SU-DHL-6 (cell line): ENCODE results near the gene ACP2.

Experiments used
- CTCF ChIP-seq: fragments of 200-600 bp; sonication (generic); IDR thresholded peaks from one replicate; pipeline ENCODE4 v1.5.1; 2017; ENCODE audit warnings: antibody characterized with exemption, mild to moderate bottlenecking, low read length, moderate library complexity; ENCODE audit not compliant: insufficient read depth, poor library complexity, severe bottlenecking
- EZH2phosphoT487 ChIP-seq: fragments of 200-600 bp; sonication (generic), shearing (Covaris generic); conservative IDR thresholded peaks from 2 replicates; pipeline ENCODE4 v1.6.1; 2018; ENCODE audit warnings: mild to moderate bottlenecking, antibody characterized with exemption, low read length, moderate library complexity, mixed read lengths

GRCh38 chr11:47204637-47204989, 44.0 kb downstream of the ACP2 start:
- TF ChIP-seq CTCF (no peak), EZH2phosphoT487 (no peak)
